Measurements from ENCODE around the gene EXOC3L4. TPM values are rescaled to one million over a fixed set of nuclear protein-coding genes. Genes with fewer than 3 reads are reported as not detected.

The EXOC3L4 gene
- total RNA-seq, 6 experiments from 2014 or later = 0.45 TPM; not detected in 5

DNA sequence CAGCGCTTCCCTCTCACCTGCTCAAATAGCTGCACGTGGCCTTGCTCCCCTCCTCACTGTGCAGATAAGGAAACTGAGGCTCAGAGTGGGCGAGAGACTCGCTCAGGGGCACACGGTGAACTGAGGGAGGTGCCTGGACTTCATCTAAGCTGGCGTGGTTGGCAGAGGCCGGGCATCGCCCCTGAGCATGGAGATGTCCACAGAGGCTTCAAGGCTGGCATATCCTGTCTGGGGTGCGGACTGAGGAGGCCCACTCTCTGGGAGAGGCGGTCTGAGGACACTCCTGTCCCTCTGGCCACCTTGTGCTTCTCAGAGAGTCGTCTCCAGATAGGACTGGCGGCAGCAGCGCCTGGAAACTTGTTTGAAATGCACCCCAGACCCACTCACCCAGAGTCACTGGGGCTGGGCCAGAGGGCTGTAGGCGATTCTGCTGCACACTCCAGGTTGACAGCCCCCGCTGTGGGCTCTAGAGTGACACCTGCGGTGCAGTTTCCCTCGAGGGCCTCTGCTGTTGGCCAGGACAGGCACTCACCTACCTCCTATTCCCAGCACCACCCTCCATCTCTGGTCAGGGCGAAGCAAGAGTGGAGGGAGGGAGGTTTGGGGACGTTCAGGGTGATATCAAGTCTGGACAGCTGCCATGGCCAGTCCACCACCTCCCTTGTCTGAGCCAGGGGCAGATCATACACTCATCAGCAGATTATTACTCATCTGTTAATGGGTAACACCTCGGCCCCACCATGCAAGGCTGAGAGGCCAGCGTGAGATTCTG lies 21.7 kb upstream of the EXOC3L4 start:
- no peak overlapping the region for H3K4me3 Mint-ChIP-seq
- TF ChIP-seq, protein P1, sequence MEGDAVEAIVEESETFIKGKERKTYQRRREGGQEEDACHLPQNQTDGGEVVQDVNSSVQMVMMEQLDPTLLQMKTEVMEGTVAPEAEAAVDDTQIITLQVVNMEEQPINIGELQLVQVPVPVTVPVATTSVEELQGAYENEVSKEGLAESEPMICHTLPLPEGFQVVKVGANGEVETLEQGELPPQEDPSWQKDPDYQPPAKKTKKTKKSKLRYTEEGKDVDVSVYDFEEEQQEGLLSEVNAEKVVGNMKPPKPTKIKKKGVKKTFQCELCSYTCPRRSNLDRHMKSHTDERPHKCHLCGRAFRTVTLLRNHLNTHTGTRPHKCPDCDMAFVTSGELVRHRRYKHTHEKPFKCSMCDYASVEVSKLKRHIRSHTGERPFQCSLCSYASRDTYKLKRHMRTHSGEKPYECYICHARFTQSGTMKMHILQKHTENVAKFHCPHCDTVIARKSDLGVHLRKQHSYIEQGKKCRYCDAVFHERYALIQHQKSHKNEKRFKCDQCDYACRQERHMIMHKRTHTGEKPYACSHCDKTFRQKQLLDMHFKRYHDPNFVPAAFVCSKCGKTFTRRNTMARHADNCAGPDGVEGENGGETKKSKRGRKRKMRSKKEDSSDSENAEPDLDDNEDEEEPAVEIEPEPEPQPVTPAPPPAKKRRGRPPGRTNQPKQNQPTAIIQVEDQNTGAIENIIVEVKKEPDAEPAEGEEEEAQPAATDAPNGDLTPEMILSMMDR (IDR thresholded peaks at IDR 0.05) = no peak
- H3K36me3 Mint-ChIP-seq (ENCODE audit: low read depth) = no peaks in the 10 kb centered on the region
- H3K9me3 Mint-ChIP-seq = no peaks in the 10 kb centered on the region
- no peak for DNase-seq
- H3K4me1 Mint-ChIP-seq (ENCODE audit: low read depth) = peaks cover 2% of the 10 kb centered on the region
- no peak overlapping the region for H3K27ac Mint-ChIP-seq
- H3K27me3 Mint-ChIP-seq (ENCODE audit: insufficient read depth) = peaks cover 6% of the 10 kb centered on the region; the same call in 1 of the 2 replicates

DNA sequence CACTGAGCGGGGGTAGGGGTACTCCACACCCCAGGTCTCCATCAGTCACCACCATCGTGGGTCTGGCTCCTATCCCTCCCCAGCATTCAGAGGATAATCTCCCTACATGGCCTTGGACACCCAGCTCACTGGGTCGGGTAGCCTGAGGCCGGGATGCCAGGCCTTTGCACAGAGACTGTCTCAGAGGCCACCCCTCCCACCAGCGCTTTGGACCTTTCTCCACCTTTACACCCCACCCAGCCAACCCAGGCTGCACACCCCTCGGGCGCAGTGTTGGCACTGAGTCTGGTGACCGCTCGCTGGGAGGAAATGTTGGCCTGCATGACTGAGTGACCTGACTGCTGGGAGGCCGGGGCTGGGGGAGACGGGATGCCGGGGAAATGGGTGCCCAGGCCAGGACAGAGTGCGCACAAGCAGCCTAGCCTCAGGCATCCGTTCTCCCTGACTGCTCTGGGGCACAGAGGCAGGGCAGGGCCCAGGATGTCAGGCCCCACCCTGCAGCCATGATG lies 21.1 kb upstream of the EXOC3L4 start:
- H3K36me3 Mint-ChIP-seq (ENCODE audit: low read depth) = no peaks in the 10 kb centered on the region
- no peak overlapping the region for H3K27ac Mint-ChIP-seq
- H3K27me3 Mint-ChIP-seq (ENCODE audit: insufficient read depth) = peaks cover 6% of the 10 kb centered on the region; the same call in 1 of the 2 replicates
- H3K9me3 Mint-ChIP-seq = no peaks in the 10 kb centered on the region
- H3K4me3 Mint-ChIP-seq = no peak overlapping the region
- DNase-seq = no peak
- TF ChIP-seq, protein P1 (IDR thresholded peaks at IDR 0.05) = no peak
- no peaks in the 10 kb centered on the region for H3K4me1 Mint-ChIP-seq (ENCODE audit: low read depth)

DNA sequence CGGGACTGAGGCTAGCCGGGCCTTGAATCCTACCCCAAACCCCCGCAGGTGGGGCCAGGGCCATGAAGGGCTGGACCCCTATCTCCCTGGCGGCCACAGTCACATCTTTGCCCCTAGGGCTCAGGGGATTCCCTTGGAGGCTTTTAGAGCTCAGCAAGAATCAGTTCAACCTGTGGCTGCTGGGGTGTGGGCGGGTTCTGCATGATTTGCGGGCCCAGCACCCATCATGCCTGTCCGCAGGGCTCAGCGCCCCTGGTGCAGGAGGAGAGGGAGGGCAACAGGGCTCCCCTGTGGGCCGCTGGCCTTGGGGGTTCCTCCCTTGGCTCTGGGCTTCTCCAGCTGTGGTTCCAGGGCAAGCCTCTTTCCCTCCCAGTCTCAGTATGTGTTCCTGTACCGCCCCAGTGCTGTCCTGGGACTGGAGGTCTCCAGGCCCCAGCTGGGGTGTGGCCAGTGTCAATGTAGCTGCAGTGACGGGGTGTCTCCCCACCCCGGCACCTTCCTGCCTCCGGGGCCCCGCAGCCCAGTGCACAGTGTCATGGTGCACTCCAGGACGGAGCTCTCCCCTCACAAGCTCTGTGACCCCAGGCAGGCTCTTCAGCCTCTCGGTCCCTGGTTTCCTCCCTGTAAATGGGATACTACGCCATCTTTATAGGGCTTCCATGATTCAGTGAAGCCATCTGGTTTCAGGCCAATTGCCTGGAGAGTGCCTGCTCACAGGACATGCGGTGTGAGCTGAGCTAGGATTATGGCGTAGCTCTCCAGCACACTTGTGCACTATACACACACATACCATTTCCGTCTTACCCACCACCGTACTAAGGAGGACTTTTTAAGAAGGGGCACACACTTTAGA lies 20.4 kb upstream of the EXOC3L4 start:
- DNase-seq = no peak
- no peak overlapping the region for H3K27ac Mint-ChIP-seq
- no peaks in the 10 kb centered on the region for H3K4me1 Mint-ChIP-seq (ENCODE audit: low read depth)
- peaks cover 6% of the 10 kb centered on the region; the same call in 1 of the 2 replicates for H3K27me3 Mint-ChIP-seq (ENCODE audit: insufficient read depth)
- TF ChIP-seq, protein P1 (IDR thresholded peaks at IDR 0.05) = no peak
- no peak overlapping the region for H3K4me3 Mint-ChIP-seq
- no peaks in the 10 kb centered on the region for H3K36me3 Mint-ChIP-seq (ENCODE audit: low read depth)
- no peaks in the 10 kb centered on the region for H3K9me3 Mint-ChIP-seq

DNA sequence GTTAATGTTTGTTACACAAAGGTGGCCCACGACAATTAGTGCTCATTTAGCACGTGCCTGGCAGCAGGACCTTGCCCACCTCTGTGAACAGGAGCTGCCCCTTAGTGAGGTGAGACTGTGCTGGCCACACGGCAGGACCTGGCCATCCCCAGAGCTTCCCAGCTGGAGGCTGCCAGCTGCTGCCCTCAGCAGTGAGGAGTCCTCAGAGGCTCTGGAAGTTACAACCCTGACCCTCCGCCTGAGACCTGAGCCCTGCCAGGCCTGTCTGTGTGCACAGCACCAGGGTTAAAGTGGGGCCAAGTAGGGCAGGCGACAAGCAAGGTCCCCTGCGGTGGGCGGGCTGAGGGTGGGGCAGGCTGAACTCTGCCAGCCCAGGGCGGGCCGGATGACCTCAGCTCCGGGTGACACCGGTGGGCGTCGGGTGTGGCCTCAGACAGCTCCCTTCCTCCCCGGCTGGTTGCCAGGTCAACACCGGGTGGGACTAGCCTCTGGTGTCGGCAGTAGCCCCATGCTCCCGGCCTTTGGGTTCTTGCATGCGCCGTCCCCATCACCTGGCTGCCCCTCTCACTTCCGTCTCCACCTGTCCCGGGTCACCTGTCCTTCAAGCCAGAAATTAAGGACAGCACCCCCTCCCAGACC lies 19.7 kb upstream of the EXOC3L4 start:
- H3K27me3 Mint-ChIP-seq (ENCODE audit: insufficient read depth) = peaks cover 6% of the 10 kb centered on the region; the same call in 1 of the 2 replicates
- TF ChIP-seq, protein P1 (IDR thresholded peaks at IDR 0.05) = no peak
- no peaks in the 10 kb centered on the region for H3K9me3 Mint-ChIP-seq
- no peaks in the 10 kb centered on the region for H3K4me1 Mint-ChIP-seq (ENCODE audit: low read depth)
- H3K36me3 Mint-ChIP-seq (ENCODE audit: low read depth) = no peaks in the 10 kb centered on the region
- no peak overlapping the region for H3K4me3 Mint-ChIP-seq
- no peak for DNase-seq
- H3K27ac Mint-ChIP-seq = no peak overlapping the region

DNA sequence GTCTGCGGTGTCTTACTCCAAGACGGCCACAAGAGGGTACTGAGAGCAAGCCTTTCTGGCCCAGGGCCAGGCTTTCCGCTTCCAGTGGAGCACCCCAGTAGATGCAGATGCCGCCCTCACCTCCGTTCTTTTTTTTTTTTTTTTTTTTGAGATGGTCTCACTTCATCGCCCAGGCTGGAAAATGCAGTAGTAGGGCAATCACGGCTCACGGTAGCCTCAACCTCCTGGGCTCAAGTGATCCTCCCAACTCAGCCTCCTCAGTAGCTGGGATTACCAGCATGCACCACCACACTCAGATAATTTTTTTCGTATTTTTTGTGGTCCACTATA lies 16.1 kb upstream of the EXOC3L4 start:
- Mint-ChIP-seq H3K27me3 (ENCODE audit: insufficient read depth) (peaks cover 3% of the 10 kb centered on the region; the same call in 1 of the 2 replicates), H3K4me3 (no peak overlapping the region), H3K36me3 (ENCODE audit: low read depth) (no peaks in the 10 kb centered on the region), H3K4me1 (ENCODE audit: low read depth) (no peaks in the 10 kb centered on the region), H3K9me3 (no peaks in the 10 kb centered on the region), H3K27ac (no peak overlapping the region)
- TF ChIP-seq, protein P1 (IDR thresholded peaks at IDR 0.05) = peak; percentile 82
- DNase-seq = peak; percentile 66
